ENCODE measurements around the gene ALK. TPM values are rescaled to one million over a fixed set of nuclear protein-coding genes. Genes with fewer than 3 reads are reported as not detected.

The ALK gene
- total and polyA plus RNA-seq, 10 of the 15 experiments (the other 5 are each of a cell fraction or from before 2014, with no cell fraction given) = 0.11 TPM; not detected in 9

DNA sequence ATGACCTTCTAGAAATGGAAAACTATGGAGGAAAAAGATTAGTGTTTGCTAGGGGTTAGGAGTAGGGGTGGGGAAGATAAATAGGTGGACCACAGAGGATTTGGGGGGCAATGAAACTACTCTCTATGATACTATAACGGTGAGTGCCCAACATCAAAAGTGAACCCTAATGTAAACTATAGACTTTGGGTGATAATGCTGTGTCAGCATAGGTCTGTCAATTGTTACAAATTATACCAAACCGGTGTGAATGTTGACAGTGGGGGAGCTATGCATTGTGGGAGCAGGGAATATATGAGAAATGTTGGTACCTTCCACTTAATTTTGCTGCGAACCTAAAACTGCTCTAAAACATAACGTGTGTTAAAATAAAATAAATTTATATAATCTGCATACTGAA is 180.3 kb downstream of the ALK start:
- no peak for TF ChIP-seq KAT2A (conservative IDR thresholded peaks at IDR 0.05; ENCODE audit: control insufficient read depth, low read depth, low read length)
- no peak for TF ChIP-seq BRCA1 (IDR thresholded peaks at IDR 0.05; ENCODE audit: low read depth, low read length)
- TF ChIP-seq EED (IDR thresholded peaks at IDR 0.05; ENCODE audit: low read depth) = no peak
- no peak for TF ChIP-seq ETV6 (conservative IDR thresholded peaks at IDR 0.05 in 1 of 2, IDR thresholded peaks at IDR 0.05 in 1 of 2; ENCODE audit: borderline replicate concordance in 1 of 2, low read depth in 1 of 2)
- no peak for TF ChIP-seq SMARCA5 (IDR thresholded peaks at IDR 0.05)
- no peak for TF ChIP-seq ELK1 (IDR thresholded peaks at IDR 0.05; ENCODE audit: low read depth, low read length)
- TF ChIP-seq CBX3 (IDR thresholded peaks at IDR 0.05; ENCODE audit: borderline replicate concordance, low read depth) = no peak
- no peak for TF ChIP-seq FOXK2 (IDR thresholded peaks at IDR 0.05)
- DNase-seq (ENCODE audit: low read depth, low spot score) (no peak), FAIRE-seq (no peak), ATAC-seq (no peak)
- H3K27me3 ChIP-seq (replicated peaks in 1 of 2; ENCODE audit: control insufficient read depth in 2 of 2, insufficient read depth in 2 of 2, low read length in 1 of 2) = no peaks in the 10 kb centered on the region
- ChIA-PET POLR2A (no interaction called here), RAD21 (ENCODE audit: unreplicated experiment) (no interaction called here), CTCF (no interaction called here), SMC1A (ENCODE audit: uncharacterized antibody, unreplicated experiment) (no interaction called here)
- H3K4me2 ChIP-seq (ENCODE audit: control insufficient read depth, insufficient read depth) = no peak overlapping the region
- H3K4me1 ChIP-seq (ENCODE audit: control insufficient read depth, insufficient read depth, low read length) = peaks cover 7% of the 10 kb centered on the region; the same call in 1 of the 2 replicates
- H3K36me3 ChIP-seq (ENCODE audit: control insufficient read depth in 2 of 2, insufficient read depth in 2 of 2, low read length in 1 of 2) = no peaks in the 10 kb centered on the region
- WGBS (ENCODE audit: insufficient coverage, insufficient replicate concordance, low lambda C conversion rate, missing lambda C conversion rate) = 37% methylated on average over 4 of the region's 4 CpGs
- H2AFZ ChIP-seq (ENCODE audit: control insufficient read depth, low read depth, low read length) = no peak overlapping the region
- H3K9ac ChIP-seq (ENCODE audit: control insufficient read depth, insufficient read depth, low read length) = no peak overlapping the region
- intact Hi-C loops (cut with micrococcal nuclease; ENCODE audit: unreplicated experiment) (no loop called here), in situ Hi-C loops (cut with MboI) (no loop called here)
- H3K79me2 ChIP-seq (ENCODE audit: control insufficient read depth, insufficient read depth, low read length) = no peaks in the 10 kb centered on the region
- H3K9me3 ChIP-seq (replicated peaks; ENCODE audit: control insufficient read depth, insufficient read depth, low read length) = no peaks in the 10 kb centered on the region; the same call in 2 of the 3 replicates
- no peak overlapping the region for H3K4me3 ChIP-seq
- no peak overlapping the region for H3K27ac ChIP-seq (ENCODE audit: control insufficient read depth, insufficient read depth)
- no TSS peak for BruUV-seq (replicated peaks)
- H4K20me1 ChIP-seq (ENCODE audit: control insufficient read depth, insufficient read depth) = no peaks in the 10 kb centered on the region

DNA sequence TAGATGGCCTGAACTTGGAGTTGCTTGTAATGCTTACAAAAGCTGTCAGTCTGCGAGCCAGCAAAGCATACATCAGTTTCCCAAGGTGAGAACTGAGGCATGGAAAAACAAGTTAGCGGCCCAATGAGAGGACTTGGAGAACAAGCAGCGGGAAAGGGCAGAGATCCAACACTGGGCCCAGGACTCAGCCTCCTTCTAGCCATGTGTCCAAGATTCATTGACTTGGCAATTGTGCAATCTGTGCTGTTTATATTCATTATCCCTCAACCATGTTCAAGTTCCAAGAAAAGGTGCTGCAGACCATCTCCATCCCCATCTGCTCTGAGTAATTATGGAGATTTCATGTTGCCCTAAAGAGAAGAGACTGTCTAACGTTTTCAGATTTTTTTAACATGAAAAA is 187.4 kb downstream of the ALK start:
- ChIA-PET SMC1A (ENCODE audit: uncharacterized antibody, unreplicated experiment) (no interaction called here), RAD21 (ENCODE audit: unreplicated experiment) (no interaction called here), CTCF (no interaction called here), POLR2A (no interaction called here)
- no peak overlapping the region for H3K27ac ChIP-seq (ENCODE audit: control insufficient read depth, insufficient read depth)
- H3K9ac ChIP-seq (ENCODE audit: control insufficient read depth, insufficient read depth, low read length) = no peak overlapping the region
- intact Hi-C loops (cut with micrococcal nuclease; ENCODE audit: unreplicated experiment) (no loop called here), in situ Hi-C loops (cut with MboI) (no loop called here)
- no peaks in the 10 kb centered on the region for H3K36me3 ChIP-seq (ENCODE audit: control insufficient read depth in 2 of 2, insufficient read depth in 2 of 2, low read length in 1 of 2)
- ATAC-seq (no peak), FAIRE-seq (no peak), DNase-seq (ENCODE audit: low read depth, low spot score) (no peak)
- no TSS peak for BruUV-seq (replicated peaks)
- H3K79me2 ChIP-seq (ENCODE audit: control insufficient read depth, insufficient read depth, low read length) = no peaks in the 10 kb centered on the region
- H3K4me2 ChIP-seq (ENCODE audit: control insufficient read depth, insufficient read depth) = no peak overlapping the region
- no peaks in the 10 kb centered on the region for H3K27me3 ChIP-seq (replicated peaks in 1 of 2; ENCODE audit: control insufficient read depth in 2 of 2, insufficient read depth in 2 of 2, low read length in 1 of 2)
- WGBS (ENCODE audit: insufficient coverage, insufficient replicate concordance, low lambda C conversion rate, missing lambda C conversion rate) = 2% methylated on average over 4 of the region's 4 CpGs
- H3K4me3 ChIP-seq = no peak overlapping the region
- H2AFZ ChIP-seq (ENCODE audit: control insufficient read depth, low read depth, low read length) = no peak overlapping the region
- H3K4me1 ChIP-seq (ENCODE audit: control insufficient read depth, insufficient read depth, low read length) = no peaks in the 10 kb centered on the region
- H3K9me3 ChIP-seq (replicated peaks; ENCODE audit: control insufficient read depth, insufficient read depth, low read length) = no peaks in the 10 kb centered on the region
- TF ChIP-seq BACH1 (IDR thresholded peaks at IDR 0.05; ENCODE audit: borderline replicate concordance) (no peak), CHD2 (IDR thresholded peaks at IDR 0.05; ENCODE audit: borderline replicate concordance, low read depth, low read length) (no peak), IRF5 (IDR thresholded peaks at IDR 0.05; ENCODE audit: borderline replicate concordance) (no peak)
- no peaks in the 10 kb centered on the region for H4K20me1 ChIP-seq (ENCODE audit: control insufficient read depth, insufficient read depth)

Measured in GM12878 (cell line).